Stimulated activated naive CD8-positive, alpha-beta T cell treated with anti-CD3 and anti-CD28 coated beads, Interleukin-15, amount 100 ng/mL, for 72 hours (primary cell): Measurements from ENCODE around the gene FBXO4.
"Not testable (repeated sequence)": the region's sequence is repeated elsewhere in the genome, so short reads cannot be mapped to it uniquely, and the experiment has no call there.

Experiments
- ATAC-seq: fragments of 150-1000 bp; cut with Tn5 transposase; 2 replicates; pipeline ENCODE4 v1.10.0; 2021; ENCODE audit warnings: mild to moderate bottlenecking, moderate library complexity
- DNase-seq, 2 donors: peaks; one replicate each; pipeline ENCODE4 v3.0.0; 2021 to 2022
- H3K27ac Mint-ChIP-seq, 2 donors: one replicate each; pipeline ENCODE4 v1.8.0; 2022; ENCODE audit warnings: mild to moderate bottlenecking in 2 of 2, mixed read lengths in 2 of 2, moderate library complexity in 2 of 2
- H3K27me3 Mint-ChIP-seq: one replicate; pipeline ENCODE4 v1.8.0; 2022; ENCODE audit warnings: mixed read lengths
- H3K4me1 Mint-ChIP-seq: one replicate; pipeline ENCODE4 v1.8.0; 2022; ENCODE audit warnings: mild to moderate bottlenecking, mixed read lengths
- H3K4me3 Mint-ChIP-seq, 2 donors: one replicate each; pipeline ENCODE4 v1.8.0; 2022; ENCODE audit warnings: mild to moderate bottlenecking in 2 of 2, mixed read lengths in 2 of 2, moderate library complexity in 1 of 2
- H3K9me3 Mint-ChIP-seq, 2 donors: one replicate each; pipeline ENCODE4 v1.8.0; 2022; ENCODE audit warnings: mixed read lengths in 2 of 2

The FBXO4 gene

DNA sequence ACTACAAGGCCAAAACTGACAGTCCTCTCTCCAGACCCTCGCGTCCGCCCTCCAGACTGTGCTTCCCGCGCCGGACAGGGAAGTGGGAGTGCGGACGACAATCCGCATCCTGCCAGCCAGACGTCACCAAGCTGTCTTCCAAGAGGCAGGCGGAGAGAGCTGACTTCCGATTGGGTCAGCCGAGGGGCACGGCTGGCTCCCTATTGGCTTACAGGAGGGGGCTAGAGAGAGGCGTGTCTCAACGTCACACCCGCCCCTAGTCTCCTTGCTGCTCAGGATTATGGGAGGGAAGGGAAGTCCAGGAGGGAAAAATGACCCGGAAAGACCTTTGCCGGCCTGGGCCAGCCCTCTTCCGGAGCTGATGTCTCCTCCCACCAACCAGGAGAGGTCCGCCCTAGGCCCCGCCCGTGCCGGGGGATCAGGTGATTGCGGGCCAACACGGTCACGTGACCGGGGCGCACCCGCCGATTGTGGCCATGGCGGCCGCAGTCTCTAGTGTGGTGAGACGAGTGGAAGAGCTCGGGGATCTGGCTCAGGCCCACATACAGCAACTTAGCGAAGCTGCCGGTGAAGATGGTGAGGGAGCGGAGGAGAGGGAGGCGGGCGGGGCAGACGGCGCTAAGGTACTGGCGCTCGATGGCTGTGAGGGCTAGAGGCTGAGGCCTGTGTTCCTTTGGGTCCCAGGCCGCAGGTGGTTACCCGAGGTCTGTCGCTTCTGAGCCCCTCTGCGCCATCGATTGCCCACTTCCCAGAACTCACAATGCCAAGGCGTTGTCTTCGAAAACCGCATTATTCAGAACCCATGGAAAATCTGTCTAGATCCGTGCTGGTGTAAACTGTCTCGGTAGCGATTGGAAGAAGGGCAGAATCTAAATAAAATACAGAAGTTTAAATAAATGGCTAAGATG, 20.9 kb upstream of the FBXO4 start, which contains the start of gene RIMOC1:
Gene RIMOC1 (plus strand): TSS at position 453 of the 908 bp plus-strand sequence. CDS start 24 bp downstream, at position 477.
- Mint-ChIP-seq H3K4me3 (peak within 1 kb of the TSS; percentile 95), H3K4me1 (peaks cover 40% of the 10 kb centered on the region), H3K9me3 (no peaks in the 10 kb centered on the region), H3K27me3 (no peaks in the 10 kb centered on the region), H3K27ac (peak within 1 kb of the TSS; percentile 98 to 100)
- ATAC-seq (peak; percentile 98), DNase-seq (peak; percentile 97 to 99)

DNA sequence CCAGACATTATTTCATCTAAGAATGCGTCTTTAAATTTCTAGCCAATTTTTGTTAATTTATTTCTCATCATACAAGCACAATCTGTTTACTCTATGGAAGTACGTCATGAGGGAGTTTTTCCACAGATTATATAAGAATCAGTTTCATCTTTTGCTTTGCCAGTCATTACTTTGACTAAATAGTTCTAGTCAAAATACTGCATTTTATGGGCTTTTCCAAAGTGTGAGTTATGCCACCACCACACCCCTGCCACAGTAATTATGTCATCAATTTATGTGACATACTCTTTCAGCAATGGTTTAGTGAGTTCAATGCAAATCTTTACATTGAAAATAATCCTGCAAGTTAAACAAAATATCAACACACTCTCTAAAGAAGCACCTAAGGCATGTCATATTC, 18.9 kb upstream of the FBXO4 start:
- ATAC-seq, result no peak
- Mint-ChIP-seq H3K9me3 (no peaks in the 10 kb centered on the region), H3K4me1 (peaks cover 40% of the 10 kb centered on the region), H3K27me3 (no peaks in the 10 kb centered on the region), H3K4me3 (no peak overlapping the region), H3K27ac (no peak overlapping the region)
- DNase-seq, result no peak

DNA sequence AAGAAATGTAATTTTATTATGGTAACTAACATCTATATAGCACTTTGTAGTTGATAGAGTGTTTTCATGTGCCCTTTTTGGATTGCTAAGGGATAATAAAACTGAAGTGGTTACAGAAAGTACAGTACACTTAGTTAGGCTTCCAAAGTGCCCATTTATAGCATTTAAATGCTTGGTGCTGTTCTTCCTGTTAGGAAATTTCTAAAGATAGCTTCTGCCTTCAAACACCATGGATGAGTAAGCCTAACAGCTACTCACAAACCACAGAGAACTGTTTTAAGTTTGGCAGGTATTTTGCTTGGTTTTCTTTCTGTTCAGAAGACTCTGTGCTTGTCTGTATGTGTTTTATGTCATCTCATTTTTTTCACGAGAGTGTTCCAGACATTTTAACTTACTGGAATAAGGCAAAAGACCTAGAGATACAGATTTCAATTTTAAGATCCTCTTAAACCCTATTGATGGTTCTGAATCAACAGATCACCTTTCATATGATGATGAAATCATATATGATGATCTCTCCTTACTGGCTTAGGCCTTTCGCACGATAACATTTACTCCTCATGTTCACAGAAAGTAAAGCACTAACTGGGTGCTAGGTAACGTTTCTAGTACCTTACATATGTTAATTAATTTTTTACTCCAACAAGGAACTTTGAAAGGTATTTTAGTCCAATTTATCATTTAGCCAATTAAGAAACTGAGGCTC, 16.6 kb upstream of the FBXO4 start:
- DNase-seq (no peak), ATAC-seq (no peak)
- Mint-ChIP-seq H3K4me3 (no peak overlapping the region), H3K4me1 (peaks cover 35% of the 10 kb centered on the region), H3K27me3 (no peaks in the 10 kb centered on the region), H3K9me3 (no peaks in the 10 kb centered on the region), H3K27ac (no peak overlapping the region)

DNA sequence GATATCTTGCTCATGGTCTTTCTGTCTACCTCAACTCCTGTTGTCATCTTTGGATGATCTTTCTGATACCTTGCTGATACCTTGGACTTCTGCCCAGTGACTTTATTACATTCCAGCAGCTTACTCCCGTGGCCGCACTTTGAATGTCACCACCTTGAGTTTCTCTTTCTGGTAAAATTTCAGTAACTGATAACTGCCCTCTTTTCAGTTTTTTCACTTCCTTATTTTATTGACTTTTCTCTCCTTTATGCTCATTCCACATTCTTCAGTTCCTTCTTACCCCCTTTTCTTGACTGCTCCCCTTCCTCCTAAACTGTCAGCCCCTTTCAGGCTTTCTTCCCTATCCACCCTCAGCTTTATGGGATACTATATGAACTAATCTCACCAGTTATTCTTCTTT, 7.0 kb upstream of the FBXO4 start:
- Mint-ChIP-seq H3K4me3 (no peak overlapping the region), H3K4me1 (no peaks in the 10 kb centered on the region), H3K27me3 (no peaks in the 10 kb centered on the region), H3K27ac (peak overlapping the region in 1 of 2 donors; percentile 52), H3K9me3 (no peaks in the 10 kb centered on the region)
- DNase-seq, result no peak
- no peak for ATAC-seq

DNA sequence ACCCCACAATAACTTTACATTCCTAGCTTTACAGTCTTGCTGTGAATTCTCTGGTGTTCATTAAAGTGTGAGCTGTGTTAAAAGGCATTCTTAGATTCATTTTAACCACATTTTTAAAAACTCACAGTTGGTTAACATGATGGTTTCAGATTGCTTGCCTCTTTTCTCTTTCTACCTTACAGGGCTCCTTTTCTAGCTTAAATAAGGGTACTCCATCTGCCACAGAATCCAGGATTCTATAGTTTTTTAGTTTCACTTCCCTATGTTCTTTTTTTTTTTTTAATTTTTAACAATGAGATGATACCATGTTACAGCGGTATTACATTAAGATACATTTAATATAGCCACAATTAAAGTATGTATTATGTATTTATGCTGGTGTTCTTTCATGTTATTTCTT, 3.9 kb upstream of the FBXO4 start:
- Mint-ChIP-seq H3K27ac (no peak overlapping the region), H3K27me3 (no peaks in the 10 kb centered on the region), H3K9me3 (no peaks in the 10 kb centered on the region), H3K4me3 (no peak overlapping the region), H3K4me1 (peaks cover 13% of the 10 kb centered on the region)
- no peak for ATAC-seq
- no peak for DNase-seq

DNA sequence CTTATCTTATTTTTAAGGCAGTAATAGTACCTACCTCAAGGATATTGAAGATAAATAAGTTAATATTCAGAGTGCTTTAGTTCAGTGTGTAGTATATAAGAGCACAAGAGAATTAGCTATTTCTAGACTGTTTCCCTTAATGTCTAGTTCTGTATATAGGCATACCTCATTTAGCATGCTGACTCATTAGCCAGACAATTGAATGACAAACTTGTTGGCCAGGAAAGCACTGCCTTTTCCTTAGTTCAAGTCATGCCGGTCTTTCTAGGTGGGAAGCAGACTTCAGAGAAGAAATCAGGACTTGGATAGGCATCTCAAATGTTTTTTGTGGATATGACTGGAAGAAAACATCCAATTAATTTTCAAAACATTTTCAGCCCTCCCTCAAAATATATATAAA, 3.2 kb upstream of the FBXO4 start:
- no peaks in the 10 kb centered on the region for H3K9me3 Mint-ChIP-seq
- H3K4me3 Mint-ChIP-seq, result no peak overlapping the region
- H3K4me1 Mint-ChIP-seq, result peaks cover 17% of the 10 kb centered on the region
- no peak for DNase-seq
- no peak overlapping the region for H3K27ac Mint-ChIP-seq
- ATAC-seq, result no peak
- no peaks in the 10 kb centered on the region for H3K27me3 Mint-ChIP-seq

DNA sequence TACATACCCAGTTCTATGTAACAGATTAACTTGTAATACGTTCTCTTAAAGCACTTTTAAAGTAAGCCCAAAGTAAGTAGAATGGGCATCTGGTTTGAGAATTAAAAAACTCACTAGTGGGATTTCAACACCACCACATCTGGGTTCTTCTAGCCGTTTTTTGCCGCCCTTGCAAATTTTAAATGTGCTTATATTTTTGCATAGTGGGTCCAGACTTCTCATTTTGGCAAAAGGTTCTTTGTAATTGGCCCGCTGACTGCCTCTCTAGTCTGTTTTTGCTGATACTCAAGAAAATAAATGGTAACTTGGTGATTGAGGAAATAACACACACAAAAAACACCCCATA, 582 bp upstream of the FBXO4 start:
- Mint-ChIP-seq H3K4me1 (peaks cover 17% of the 10 kb centered on the region), H3K27me3 (no peaks in the 10 kb centered on the region), H3K9me3 (no peaks in the 10 kb centered on the region)

DNA sequence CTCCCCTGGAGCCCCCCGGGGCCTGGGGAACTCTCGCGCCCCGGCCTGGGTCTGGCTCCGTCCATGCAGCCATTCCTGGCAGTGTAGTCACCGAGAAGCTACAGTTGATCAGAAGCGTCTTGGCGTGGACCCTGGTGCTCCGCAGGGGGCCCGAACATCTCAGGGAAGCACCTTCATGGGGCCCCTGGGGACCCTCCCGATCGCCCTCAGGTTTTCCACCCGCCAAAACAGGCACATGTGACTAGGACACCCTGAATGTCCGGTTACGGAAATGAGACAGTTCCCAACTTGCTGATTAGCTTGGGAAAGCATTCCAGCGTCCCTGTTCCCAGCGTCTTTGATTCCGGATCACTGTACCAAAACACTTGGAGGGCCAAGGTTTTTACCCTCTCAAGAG, 472 bp downstream of the FBXO4 start:
- no peak for DNase-seq
- ATAC-seq, result no peak
- peak overlapping the region; percentile 100 for H3K27ac Mint-ChIP-seq
- no peaks in the 10 kb centered on the region for H3K9me3 Mint-ChIP-seq
- peaks cover 17% of the 10 kb centered on the region for H3K4me1 Mint-ChIP-seq
- H3K4me3 Mint-ChIP-seq, result peak overlapping the region; percentile 97
- no peaks in the 10 kb centered on the region for H3K27me3 Mint-ChIP-seq

More for the DNA sequence above, 582 bp upstream of the FBXO4 start:
- peak overlapping the region; percentile 97 for H3K4me3 Mint-ChIP-seq
- ATAC-seq, result no peak
- DNase-seq, result no peak
- peak overlapping the region; percentile 100 for H3K27ac Mint-ChIP-seq

DNA sequence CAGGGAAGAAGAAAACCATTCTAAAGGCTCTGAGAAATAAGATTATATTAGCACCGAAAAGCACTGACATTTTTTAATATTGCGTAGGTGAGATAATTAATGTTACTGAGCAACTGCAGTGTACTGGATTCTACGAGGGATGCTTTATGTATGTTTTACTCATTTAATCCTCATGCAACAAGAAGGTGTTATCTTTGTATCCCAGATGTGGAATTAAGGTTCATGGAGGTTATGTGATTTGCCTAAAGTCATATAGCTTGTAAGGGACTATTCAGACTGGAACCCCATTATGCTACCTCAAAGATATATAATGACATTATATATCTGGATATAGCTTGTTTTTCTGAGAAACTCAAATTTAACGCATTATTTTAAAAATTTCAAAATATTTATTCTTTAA, 2.5 kb downstream of the FBXO4 start:
- Mint-ChIP-seq H3K4me1 (peaks cover 17% of the 10 kb centered on the region), H3K27ac (no peak overlapping the region), H3K4me3 (no peak overlapping the region), H3K9me3 (peaks cover 0 to 4% of the 10 kb centered on the region in 2 donors), H3K27me3 (no peaks in the 10 kb centered on the region)
- ATAC-seq (no peak), DNase-seq (no peak)

DNA sequence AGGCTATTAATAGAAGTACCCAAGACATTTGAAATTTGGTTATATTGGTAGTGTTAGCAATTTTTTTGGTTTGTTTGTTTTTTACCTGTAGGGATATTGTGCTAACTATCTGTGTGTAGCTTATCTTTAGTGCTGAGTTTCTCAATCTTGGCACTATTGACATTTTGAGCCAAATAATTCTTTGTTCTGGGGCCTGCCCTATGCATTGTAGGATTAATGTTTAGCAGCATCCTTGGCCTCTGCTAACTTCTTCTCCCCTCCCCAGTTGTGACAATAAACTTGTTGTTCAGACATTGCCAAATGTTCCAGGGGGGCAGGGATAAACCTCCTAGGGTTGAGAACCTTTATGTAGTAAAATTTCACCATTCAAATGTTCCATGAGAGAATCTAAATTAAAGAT, 4.0 kb downstream of the FBXO4 start:
- no peaks in the 10 kb centered on the region for H3K27me3 Mint-ChIP-seq
- no peak overlapping the region for H3K4me3 Mint-ChIP-seq
- peaks cover 17% of the 10 kb centered on the region for H3K4me1 Mint-ChIP-seq
- ATAC-seq, result no peak
- no peak for DNase-seq
- H3K9me3 Mint-ChIP-seq, result peaks cover 0 to 4% of the 10 kb centered on the region in 2 donors
- no peak overlapping the region for H3K27ac Mint-ChIP-seq

DNA sequence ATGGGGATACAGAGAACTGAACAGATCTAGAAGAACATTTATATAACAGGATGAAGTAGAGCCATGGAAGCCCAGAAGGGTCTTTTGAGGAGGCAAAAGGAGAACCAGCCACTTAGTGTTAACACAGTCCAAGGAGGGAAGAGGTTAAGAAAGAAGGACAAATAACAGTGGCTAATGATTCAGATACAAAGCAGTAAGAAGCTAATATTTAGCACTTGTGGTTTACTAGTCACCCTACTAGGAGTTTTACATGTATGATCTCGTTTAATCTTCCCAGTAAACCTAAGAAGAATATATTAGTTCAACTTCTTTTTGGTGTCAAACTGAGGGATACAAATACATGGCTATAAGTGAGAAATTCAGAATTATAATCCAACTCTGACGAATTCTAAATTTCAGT, 7.7 kb downstream of the FBXO4 start:
- H3K4me1 Mint-ChIP-seq, result no peaks in the 10 kb centered on the region
- H3K4me3 Mint-ChIP-seq, result no peak overlapping the region
- no peak overlapping the region for H3K27ac Mint-ChIP-seq
- H3K27me3 Mint-ChIP-seq, result no peaks in the 10 kb centered on the region
- ATAC-seq (no peak), DNase-seq (no peak)
- H3K9me3 Mint-ChIP-seq, result peaks cover 0 to 4% of the 10 kb centered on the region in 2 donors

DNA sequence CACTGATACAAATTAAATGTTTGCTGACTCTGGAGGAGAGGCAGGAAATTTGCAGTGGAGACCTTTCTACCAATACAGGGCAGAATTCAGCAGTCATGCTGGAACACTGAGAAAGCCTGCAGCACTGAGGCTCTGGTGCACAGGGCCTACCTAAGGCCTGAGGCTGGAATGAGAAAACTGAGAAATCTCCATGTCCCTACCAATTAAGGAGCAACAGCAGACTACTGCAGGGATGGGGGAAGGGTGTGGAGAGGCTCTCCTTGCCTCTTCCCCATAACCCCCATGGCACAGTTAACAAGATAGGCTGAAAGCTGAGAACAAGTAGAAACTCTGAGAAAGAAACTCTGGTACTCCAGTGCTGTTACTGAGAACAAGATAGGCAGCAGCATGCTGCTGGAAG, 10.5 kb downstream of the FBXO4 start:
- Mint-ChIP-seq H3K4me1 (no peaks in the 10 kb centered on the region), H3K4me3 (no peak overlapping the region), H3K9me3 (peaks cover 0 to 4% of the 10 kb centered on the region in 2 donors), H3K27ac (no peak overlapping the region), H3K27me3 (no peaks in the 10 kb centered on the region)
- ATAC-seq (no peak), DNase-seq (no peak)

DNA sequence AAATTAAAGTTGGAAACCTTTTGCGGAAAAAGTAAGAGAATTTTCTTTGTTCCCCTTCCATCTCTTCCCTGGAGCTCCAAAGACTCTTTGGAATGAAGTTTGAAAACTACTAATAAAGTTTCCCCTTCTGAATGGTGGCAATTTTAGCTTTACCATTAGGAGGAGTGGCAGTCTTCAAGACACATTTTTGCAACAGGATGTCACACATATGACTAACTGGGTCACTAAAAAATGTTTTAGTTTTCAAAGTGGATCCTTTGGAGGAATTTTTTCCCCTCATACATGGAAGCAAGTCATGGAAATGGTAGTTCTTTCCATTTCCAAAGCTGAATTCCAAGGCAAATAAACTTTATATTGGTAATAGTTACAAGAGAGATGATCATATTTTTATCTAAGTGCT, 15.6 kb downstream of the FBXO4 start:
- Mint-ChIP-seq H3K27me3 (no peaks in the 10 kb centered on the region), H3K4me3 (no peak overlapping the region), H3K27ac (no peak overlapping the region), H3K9me3 (no peaks in the 10 kb centered on the region), H3K4me1 (no peaks in the 10 kb centered on the region)
- DNase-seq, result no peak
- no peak for ATAC-seq

DNA sequence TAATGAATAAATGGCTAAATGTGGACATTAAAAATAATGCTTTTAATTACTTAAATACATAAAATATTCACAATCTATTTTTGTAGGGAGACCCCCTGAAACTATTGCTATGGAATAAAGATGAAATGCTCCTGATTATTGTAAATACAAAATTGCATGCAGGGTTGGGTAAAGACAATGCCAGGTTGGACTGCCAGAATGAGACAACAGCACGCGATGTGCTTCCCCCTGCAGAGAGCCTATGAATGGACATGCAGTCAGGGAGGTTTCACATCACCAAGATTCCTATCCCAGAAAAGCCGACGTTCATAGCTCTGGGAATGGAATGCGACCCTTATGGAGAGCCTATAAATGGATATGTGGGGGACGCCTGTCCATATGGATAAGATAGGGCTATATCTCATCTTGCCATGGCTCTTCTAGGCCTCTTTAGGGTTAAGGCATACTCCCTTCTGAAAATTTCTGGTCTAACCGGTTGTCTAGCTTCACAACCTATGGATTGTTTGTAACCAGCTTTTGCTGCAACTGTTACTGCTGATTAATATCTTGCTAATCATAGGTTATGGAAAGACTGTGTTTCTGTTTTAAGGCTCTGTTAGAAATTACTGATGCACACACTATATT, 20.4 kb downstream of the FBXO4 start:
- H3K4me1 Mint-ChIP-seq, ATAC-seq, H3K4me3 Mint-ChIP-seq, DNase-seq, H3K27ac Mint-ChIP-seq, H3K27me3 Mint-ChIP-seq: not testable (repeated sequence)
- peaks cover 5 to 12% of the 10 kb centered on the region in 2 donors for H3K9me3 Mint-ChIP-seq

DNA sequence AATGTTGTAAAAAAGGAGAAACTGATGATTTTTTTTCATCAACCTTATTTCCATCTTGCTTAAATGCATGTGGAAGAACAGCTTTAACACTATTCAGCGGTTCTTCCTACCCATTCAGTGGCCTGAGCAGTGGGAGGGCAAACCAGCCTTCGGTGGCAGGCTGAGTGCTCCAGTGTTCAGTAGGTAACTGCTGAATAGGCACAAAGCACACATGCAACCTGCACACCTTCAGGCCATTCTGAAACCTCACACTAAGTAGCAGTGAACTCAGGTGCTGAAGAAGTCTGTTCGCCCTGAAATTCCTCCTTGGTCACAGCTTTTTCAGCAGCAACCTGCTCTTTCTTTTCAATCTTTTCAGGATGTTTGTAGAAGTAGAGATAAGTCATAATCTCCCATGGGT, 26.1 kb downstream of the FBXO4 start:
- no peaks in the 10 kb centered on the region for H3K4me1 Mint-ChIP-seq

DNA sequence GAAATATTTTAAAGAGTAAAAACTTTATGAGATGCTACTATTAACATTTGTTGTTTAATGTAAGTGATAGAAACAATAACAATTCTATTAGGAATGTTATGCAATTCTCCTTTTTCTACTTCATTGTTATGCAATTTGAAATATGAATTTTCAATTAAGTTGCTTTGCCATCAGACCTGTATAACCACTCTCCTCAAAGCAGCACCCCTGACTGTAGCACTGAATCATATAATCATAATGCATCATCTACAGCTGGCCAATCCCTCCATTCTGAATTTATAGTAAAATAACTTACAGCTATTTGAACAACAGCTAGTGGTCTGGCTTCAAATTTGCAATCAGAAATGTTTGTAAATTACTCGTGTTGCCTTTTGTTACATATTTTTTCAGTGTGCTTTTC, 29.2 kb downstream of the FBXO4 start:
- Mint-ChIP-seq H3K4me3 (no peak overlapping the region), H3K4me1 (no peaks in the 10 kb centered on the region), H3K27me3 (peaks cover 12% of the 10 kb centered on the region), H3K9me3 (peaks cover 18 to 27% of the 10 kb centered on the region in 2 donors), H3K27ac (no peak overlapping the region)
- DNase-seq, result no peak
- no peak for ATAC-seq

More for the DNA sequence above, 26.1 kb downstream of the FBXO4 start:
- ATAC-seq (no peak), DNase-seq (no peak)
- no peak overlapping the region for H3K27ac Mint-ChIP-seq
- no peak overlapping the region for H3K4me3 Mint-ChIP-seq
- H3K9me3 Mint-ChIP-seq, result peaks cover 9 to 15% of the 10 kb centered on the region in 2 donors
- peaks cover 12% of the 10 kb centered on the region for H3K27me3 Mint-ChIP-seq
